Spinal cord (tissue), 10 donors: ENCODE results near the gene CCDC61. TPM values are rescaled to one million over a fixed set of nuclear protein-coding genes. Genes with fewer than 3 reads are reported as not detected.
A peak's percentile ranks its signal among the peaks of the same experiment; 100 is the strongest.

Source experiments
- DNase-seq, 6 donors: peaks; one replicate each; pipeline versions ENCODE4 v3.0.0 to v3.0.0-alpha.2; 2013 to 2015; ENCODE audit warnings: low spot score in 6 of 6, low read depth in 4 of 6
- H3K27ac ChIP-seq: one replicate; pipeline ENCODE4 v1.5.1; 2013; ENCODE audit warnings: low read depth, low read length, control low read depth
- H3K27me3 ChIP-seq: one replicate; pipeline ENCODE4 v1.6.1; 2013; ENCODE audit warnings: low read length; ENCODE audit not compliant: control insufficient read depth, insufficient read depth
- H3K36me3 ChIP-seq: one replicate; pipeline ENCODE4 v1.6.1; 2013; ENCODE audit warnings: low read length; ENCODE audit not compliant: control insufficient read depth, insufficient read depth
- H3K4me1 ChIP-seq: one replicate; pipeline ENCODE4 v1.6.1; 2013; ENCODE audit warnings: low read length; ENCODE audit not compliant: control insufficient read depth, insufficient read depth
- H3K4me3 ChIP-seq: one replicate; pipeline ENCODE4 v1.5.1; 2013; ENCODE audit warnings: low read depth, low read length, control low read depth
- H3K9me3 ChIP-seq: one replicate; pipeline ENCODE4 v1.6.1; 2013; ENCODE audit warnings: low read length; ENCODE audit not compliant: control insufficient read depth, insufficient read depth
- WGBS: methylation state at CpG from one replicate; pipeline ENCODE4 v1.1.5; 2013; ENCODE audit warnings: missing lambda C conversion rate; ENCODE audit not compliant: insufficient coverage; 5-methylcytosine and 5-hydroxymethylcytosine counted together
- polyA plus RNA-seq, 2 donors: library from polyadenylated mRNA; unstranded; fragments of 120-200 nt; gene quantifications; one replicate each; pipeline ENCODE4 v1.2.1, GENCODE V29; 2013; ENCODE audit not compliant: insufficient read length in 2 of 2
- total RNA-seq, 2 donors: library from RNA; depleted of rRNA in 1 of 2; stranded (reverse); fragments of 120-200 nt in 1 of 2; fragments of >200 nt in 1 of 2; gene quantifications; one replicate each; pipeline versions ENCODE4 v1.2.3 to v1.2.4, GENCODE V29; 2013 to 2014
- donor health status: healthy.

The CCDC61 gene
- total and polyA plus RNA-seq, 4 donors: 9.4 to 21.3 (median 14.7) TPM

GRCh38 chr19:46014941-46015686 lies 19.8 kb downstream of the CCDC61 start:
- peak in 2 of 6 donors; percentile 58 to 87 for DNase-seq
- Histone ChIP-seq H3K4me1 (peaks cover 26% of the 10 kb centered on the region), H3K9me3 (no peaks in the 10 kb centered on the region), H3K36me3 (peaks cover 39% of the 10 kb centered on the region), H3K4me3 (peak overlapping the region; percentile 9), H3K27me3 (peaks cover 18% of the 10 kb centered on the region), H3K27ac (no peak overlapping the region)
- 3% methylated on average over 56 of the region's 74 CpGs for WGBS

DNA sequence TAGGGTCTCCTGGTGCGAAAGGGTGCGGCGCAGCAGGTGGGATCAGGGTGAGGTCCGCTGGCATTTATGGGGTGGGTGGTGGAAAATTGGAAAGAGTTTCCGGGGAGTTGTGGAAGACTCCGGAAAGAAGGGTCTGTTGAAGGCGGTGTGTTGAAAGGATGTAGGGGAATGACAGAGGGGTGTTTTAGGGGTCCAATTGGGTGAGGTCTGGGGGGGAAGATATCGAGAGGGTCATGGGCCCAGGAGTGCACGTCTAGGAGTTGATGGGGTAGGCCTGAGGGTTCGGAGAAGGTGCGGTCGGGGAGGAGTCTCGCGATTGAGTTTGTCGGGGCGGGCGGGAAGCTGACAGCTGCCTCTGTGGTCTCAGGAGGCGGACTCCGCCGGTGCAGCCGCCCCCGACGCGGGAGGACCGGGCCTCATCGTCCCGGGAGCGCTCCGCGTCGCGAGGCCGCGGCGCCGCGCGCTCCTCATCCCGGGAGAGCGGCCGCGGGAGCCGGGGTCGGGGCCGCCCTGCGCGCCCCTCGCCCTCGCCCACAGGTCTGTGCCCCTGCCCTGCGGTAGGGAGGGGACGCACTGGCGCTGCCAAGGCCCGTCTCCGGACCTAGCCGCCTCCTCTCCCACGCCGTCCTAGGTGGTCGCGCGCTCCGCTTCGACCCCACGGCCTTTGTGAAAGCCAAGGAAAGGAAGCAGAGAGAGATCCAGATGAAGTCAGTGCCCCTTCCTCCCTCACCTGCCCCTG lies 20.6 kb downstream of the CCDC61 start:
- Histone ChIP-seq H3K27ac (no peak overlapping the region), H3K9me3 (no peaks in the 10 kb centered on the region), H3K36me3 (peaks cover 39% of the 10 kb centered on the region), H3K4me1 (peaks cover 23% of the 10 kb centered on the region), H3K27me3 (peaks cover 18% of the 10 kb centered on the region), H3K4me3 (peak overlapping the region; percentile 60)
- no peak for DNase-seq
- WGBS: 6% methylated on average over 63 of the region's 63 CpGs

DNA sequence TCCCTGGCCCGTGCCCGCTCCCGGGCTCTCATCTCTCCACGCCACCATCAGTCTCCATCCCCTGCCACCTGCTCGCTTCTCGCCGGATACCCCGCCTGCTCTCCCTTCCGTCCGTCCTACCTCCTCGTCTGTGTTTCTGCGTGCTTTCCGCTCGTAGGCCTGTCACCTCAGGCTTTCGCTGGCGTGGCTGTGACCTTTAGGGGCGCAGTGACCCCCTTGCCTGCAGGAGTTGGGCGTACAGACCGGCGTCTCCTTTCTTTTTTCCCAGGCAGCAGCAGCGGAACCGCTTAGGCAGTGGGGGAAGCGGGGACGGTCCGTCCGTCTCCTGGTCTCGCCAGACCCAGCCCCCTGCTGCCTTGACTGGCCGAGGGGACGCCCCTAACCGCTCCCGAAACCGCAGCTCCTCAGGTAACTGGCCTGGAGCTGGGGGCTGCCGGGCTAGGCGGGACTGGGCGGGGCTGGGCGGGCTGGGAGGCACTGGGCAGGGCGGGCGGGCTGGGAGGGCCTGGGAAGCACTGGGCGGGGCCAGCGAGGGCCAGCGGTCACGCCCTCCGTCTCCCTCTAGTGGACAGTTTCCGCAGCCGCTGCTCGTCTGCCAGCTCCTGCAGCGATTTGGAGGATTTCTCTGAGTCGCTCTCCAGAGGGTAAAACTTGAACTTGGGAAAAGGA lies 21.3 kb downstream of the CCDC61 start:
- H3K36me3 ChIP-seq: peaks cover 43% of the 10 kb centered on the region
- peaks cover 23% of the 10 kb centered on the region for H3K4me1 ChIP-seq
- H3K9me3 ChIP-seq: no peaks in the 10 kb centered on the region
- peaks cover 20% of the 10 kb centered on the region for H3K27me3 ChIP-seq
- H3K27ac ChIP-seq: no peak overlapping the region
- H3K4me3 ChIP-seq: peak overlapping the region; percentile 60
- DNase-seq: peak in 3 of 6 donors; percentile 66 to 94 (median 93)
- 4% methylated on average over 48 of the region's 48 CpGs for WGBS

GRCh38 chr19:46017095-46017429 lies 21.8 kb downstream of the CCDC61 start:
- H3K36me3 ChIP-seq: peaks cover 48% of the 10 kb centered on the region
- no peak for DNase-seq
- no peaks in the 10 kb centered on the region for H3K9me3 ChIP-seq
- peaks cover 24% of the 10 kb centered on the region for H3K27me3 ChIP-seq
- 39% methylated on average over 3 of the region's 7 CpGs for whole genome bisulfite sequencing
- no peak overlapping the region for H3K27ac ChIP-seq
- H3K4me3 ChIP-seq: no peak overlapping the region
- peaks cover 26% of the 10 kb centered on the region for H3K4me1 ChIP-seq

DNA sequence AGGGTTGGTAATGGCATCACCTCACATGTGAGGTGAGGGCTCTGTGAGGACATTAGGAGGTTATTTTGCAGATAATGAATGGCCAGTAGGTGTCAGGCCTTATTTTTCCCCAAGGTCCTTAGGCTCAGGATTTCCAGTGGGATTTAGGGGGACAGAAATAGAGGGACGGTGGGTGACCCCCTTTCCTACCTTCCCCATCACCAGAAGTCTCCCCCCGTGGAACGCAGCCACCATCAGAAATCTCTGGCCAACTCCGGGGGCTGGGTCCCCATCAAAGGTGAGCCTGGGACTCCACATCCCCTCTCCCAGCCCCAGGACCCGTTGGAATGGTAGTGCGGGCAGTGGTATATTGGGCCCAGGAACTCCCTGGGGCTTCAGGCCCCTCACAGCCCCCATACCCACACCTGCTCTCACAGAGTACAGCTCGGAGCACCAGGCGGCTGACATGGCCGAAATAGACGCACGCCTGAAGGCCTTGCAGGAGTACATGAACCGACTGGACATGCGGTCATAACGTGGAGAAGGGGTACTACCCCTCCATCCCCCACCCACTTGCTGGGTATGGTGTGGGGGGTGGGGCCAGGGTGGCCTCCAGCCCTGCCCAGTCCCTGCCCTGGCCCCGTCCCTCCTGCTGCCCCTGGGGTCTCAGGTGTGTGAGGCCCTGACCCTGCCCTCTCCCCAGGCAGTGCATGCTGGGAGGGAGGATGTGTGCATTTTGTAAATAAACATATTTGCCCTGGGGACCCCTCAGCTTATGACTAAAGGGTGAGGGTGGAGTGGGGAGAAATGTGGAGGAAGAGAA lies 22.8 kb downstream of the CCDC61 start:
- H3K27me3 ChIP-seq: peaks cover 34% of the 10 kb centered on the region
- no peak overlapping the region for H3K27ac ChIP-seq
- H3K36me3 ChIP-seq: peaks cover 58% of the 10 kb centered on the region
- DNase-seq: no peak
- H3K4me3 ChIP-seq: no peak overlapping the region
- no peaks in the 10 kb centered on the region for H3K9me3 ChIP-seq
- H3K4me1 ChIP-seq: peaks cover 32% of the 10 kb centered on the region
- 97% methylated on average over 5 of the region's 15 CpGs for WGBS

GRCh38 chr19:46018729-46019251 lies 23.5 kb downstream of the CCDC61 start:
- H3K27ac ChIP-seq: no peak overlapping the region
- no peak for DNase-seq
- H3K9me3 ChIP-seq: no peaks in the 10 kb centered on the region
- H3K36me3 ChIP-seq: peaks cover 59% of the 10 kb centered on the region
- WGBS: 90% methylated on average over 10 of the region's 10 CpGs
- H3K27me3 ChIP-seq: peaks cover 38% of the 10 kb centered on the region
- H3K4me3 ChIP-seq: no peak overlapping the region
- H3K4me1 ChIP-seq: peaks cover 33% of the 10 kb centered on the region

DNA sequence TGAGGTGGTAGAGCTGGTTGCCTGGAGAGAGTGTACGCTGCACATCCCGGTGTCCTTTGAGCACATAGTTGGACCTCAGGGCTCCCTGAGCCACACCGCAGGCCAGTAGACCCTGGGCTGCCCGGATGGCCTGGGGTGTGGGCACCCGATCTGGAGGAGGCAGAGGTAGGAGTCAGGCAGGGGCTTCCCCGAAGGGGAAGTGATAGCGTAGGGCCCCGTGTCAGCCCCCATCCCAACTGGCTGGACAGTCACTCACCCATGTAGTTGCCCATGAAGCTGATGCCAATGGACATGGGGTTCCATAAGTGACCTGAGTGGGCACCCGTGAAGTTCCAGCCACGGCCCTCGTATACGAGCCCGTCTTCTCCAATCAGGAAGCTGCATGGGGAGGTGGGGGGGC lies 24.0 kb downstream of the CCDC61 start:
- Histone ChIP-seq H3K27me3 (peaks cover 35% of the 10 kb centered on the region), H3K4me1 (peaks cover 33% of the 10 kb centered on the region), H3K27ac (no peak overlapping the region), H3K4me3 (no peak overlapping the region), H3K9me3 (no peaks in the 10 kb centered on the region), H3K36me3 (peaks cover 59% of the 10 kb centered on the region)
- DNase-seq: no peak
- WGBS: 97% methylated on average over 8 of the region's 13 CpGs

DNA sequence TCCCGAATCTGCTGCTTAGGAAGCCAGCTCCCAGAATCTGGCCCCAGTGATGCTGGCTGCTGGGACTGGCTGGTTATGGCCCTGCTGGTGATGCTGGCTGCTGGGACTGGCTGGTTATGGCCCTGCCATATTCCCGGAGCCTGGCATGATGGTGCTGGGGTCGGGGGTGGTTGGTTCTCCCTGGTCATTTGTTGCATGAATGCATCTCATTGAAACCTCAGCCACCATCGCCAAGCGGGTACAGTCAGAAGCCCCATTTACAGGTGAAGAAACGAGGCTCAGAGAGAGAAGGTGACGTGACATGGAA lies 25.5 kb downstream of the CCDC61 start:
- H3K4me3 ChIP-seq: no peak overlapping the region
- peaks cover 21% of the 10 kb centered on the region for H3K4me1 ChIP-seq
- no peak for DNase-seq
- peaks cover 59% of the 10 kb centered on the region for H3K36me3 ChIP-seq
- no peak overlapping the region for H3K27ac ChIP-seq
- H3K9me3 ChIP-seq: no peaks in the 10 kb centered on the region
- WGBS: 86% methylated on average over 7 of the region's 7 CpGs
- peaks cover 26% of the 10 kb centered on the region for H3K27me3 ChIP-seq

DNA sequence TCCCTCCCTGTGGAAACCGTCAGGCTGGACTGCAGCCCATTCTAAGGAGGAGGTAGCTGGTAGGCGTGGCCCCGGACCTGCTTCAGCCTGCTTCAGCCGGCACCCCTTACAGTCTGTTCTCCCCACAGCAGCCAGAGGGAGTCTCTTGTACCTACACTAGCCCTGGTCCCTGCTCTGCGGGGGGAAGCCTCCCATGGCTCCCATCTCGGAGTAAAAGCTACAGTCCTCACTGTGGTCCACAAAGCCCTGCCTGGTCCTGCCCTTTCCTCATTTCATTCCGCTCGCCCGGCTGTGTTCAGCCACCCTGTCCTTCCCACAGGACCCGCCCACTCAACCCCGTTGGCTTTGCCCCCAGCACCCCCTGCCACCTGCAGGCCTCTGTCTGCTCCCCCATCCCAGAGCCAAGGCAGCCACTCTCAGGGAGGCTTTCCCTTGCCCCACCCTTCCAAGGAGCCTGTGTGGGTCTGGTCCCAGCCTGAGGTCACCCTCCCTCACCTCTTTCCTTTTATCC lies 26.3 kb downstream of the CCDC61 start:
- Histone ChIP-seq H3K4me3 (no peak overlapping the region), H3K4me1 (peaks cover 14% of the 10 kb centered on the region), H3K27ac (no peak overlapping the region), H3K36me3 (peaks cover 55% of the 10 kb centered on the region), H3K27me3 (peaks cover 20% of the 10 kb centered on the region), H3K9me3 (no peaks in the 10 kb centered on the region)
- no peak for DNase-seq
- WGBS: 68% methylated on average over 11 of the region's 11 CpGs
